ENCODE results near the gene TNFRSF14.
"Not testable (repeated sequence)": the region's sequence is repeated elsewhere in the genome, so short reads cannot be mapped to it uniquely, and the experiment has no call there.

TNFRSF14 gene

GRCh38 chr1:2570332-2570731, 14.2 kb downstream of the TNFRSF14 start (continued):
- TF ChIP-seq CSDC2 (CRISPR knock-in tag; IDR thresholded peaks at IDR 0.05) (no peak), ZNF8 (CRISPR knock-in tag; IDR thresholded peaks at IDR 0.05) (no peak), POU6F1 (CRISPR knock-in tag; IDR thresholded peaks at IDR 0.05; ENCODE audit: borderline replicate concordance, low read depth) (no peak)

GRCh38 chr1:2571348-2571747, 15.2 kb downstream of the TNFRSF14 start:
- ATAC-seq, result no peak
- TF ChIP-seq CSDC2 (CRISPR knock-in tag; IDR thresholded peaks at IDR 0.05) (no peak), OSR1 (CRISPR knock-in tag; IDR thresholded peaks at IDR 0.05) (no peak), ZNF70 (CRISPR knock-in tag; IDR thresholded peaks at IDR 0.05) (no peak)

- TF ChIP-seq TSHZ2 (CRISPR knock-in tag; IDR thresholded peaks at IDR 0.05), result no peak
- TF ChIP-seq GLIS3 (CRISPR knock-in tag; IDR thresholded peaks at IDR 0.05), result no peak
- no peak for TF ChIP-seq TOX (CRISPR knock-in tag; IDR thresholded peaks at IDR 0.05; ENCODE audit: borderline replicate concordance)
- TF ChIP-seq SNAI2 (CRISPR knock-in tag; IDR thresholded peaks at IDR 0.05), result no peak
- TF ChIP-seq OSR1 (CRISPR knock-in tag; IDR thresholded peaks at IDR 0.05), result no peak
- ATAC-seq, result no peak
Observed at GRCh38 chr1:2573250-2573920, 17.2 kb downstream of the TNFRSF14 start.

- no peak for ATAC-seq
- TF ChIP-seq CSRNP3 (CRISPR knock-in tag; IDR thresholded peaks at IDR 0.05) (no peak), OSR1 (CRISPR knock-in tag; IDR thresholded peaks at IDR 0.05) (no peak), POU6F1 (CRISPR knock-in tag; IDR thresholded peaks at IDR 0.05; ENCODE audit: borderline replicate concordance, low read depth) (no peak), ISL1 (CRISPR knock-in tag; IDR thresholded peaks at IDR 0.05) (no peak)
Observed at GRCh38 chr1:2574350-2574749, 18.2 kb downstream of the TNFRSF14 start.

- no peak for TF ChIP-seq ZNF8 (CRISPR knock-in tag; IDR thresholded peaks at IDR 0.05)
- no peak for TF ChIP-seq TCF4 (CRISPR knock-in tag; IDR thresholded peaks at IDR 0.05; ENCODE audit: borderline replicate concordance)
- no peak for TF ChIP-seq ZNF70 (CRISPR knock-in tag; IDR thresholded peaks at IDR 0.05)
- TF ChIP-seq GLIS3 (CRISPR knock-in tag; IDR thresholded peaks at IDR 0.05), result no peak
- no peak for TF ChIP-seq CSRNP3 (CRISPR knock-in tag; IDR thresholded peaks at IDR 0.05)
- no peak for TF ChIP-seq OSR1 (CRISPR knock-in tag; IDR thresholded peaks at IDR 0.05)
- TF ChIP-seq ZC3H10 (CRISPR knock-in tag; IDR thresholded peaks at IDR 0.05), result no peak
- TF ChIP-seq ZFP3 (CRISPR knock-in tag; IDR thresholded peaks at IDR 0.05), result no peak
- no peak for ATAC-seq
Observed at GRCh38 chr1:2575801-2576663, 19.9 kb downstream of the TNFRSF14 start.

GRCh38 chr1:2577565-2578075, 21.4 kb downstream of the TNFRSF14 start:
- not testable (repeated sequence) for ATAC-seq

All from SK-N-SH treated with all-trans-retinoic acid at 6 μM for 48 hours (cell line).